NCI-H1694 treated with DMSO at 0.1 percent for 48 hours (cell line): ENCODE data around the gene WDR3.

Experiments
- DNase-seq: peaks from one replicate; lab custom pipeline; 2025; lab: John Stamatoyannopoulos, UW

Gene WDR3

GRCh38 chr1:117952386-117952785, 22.8 kb downstream of the WDR3 start:
- no peak for DNase-seq

- DNase-seq, result no peak
These were observed 29.8 kb downstream of the WDR3 start for GRCh38 chr1:117959364-117959763.

DNA sequence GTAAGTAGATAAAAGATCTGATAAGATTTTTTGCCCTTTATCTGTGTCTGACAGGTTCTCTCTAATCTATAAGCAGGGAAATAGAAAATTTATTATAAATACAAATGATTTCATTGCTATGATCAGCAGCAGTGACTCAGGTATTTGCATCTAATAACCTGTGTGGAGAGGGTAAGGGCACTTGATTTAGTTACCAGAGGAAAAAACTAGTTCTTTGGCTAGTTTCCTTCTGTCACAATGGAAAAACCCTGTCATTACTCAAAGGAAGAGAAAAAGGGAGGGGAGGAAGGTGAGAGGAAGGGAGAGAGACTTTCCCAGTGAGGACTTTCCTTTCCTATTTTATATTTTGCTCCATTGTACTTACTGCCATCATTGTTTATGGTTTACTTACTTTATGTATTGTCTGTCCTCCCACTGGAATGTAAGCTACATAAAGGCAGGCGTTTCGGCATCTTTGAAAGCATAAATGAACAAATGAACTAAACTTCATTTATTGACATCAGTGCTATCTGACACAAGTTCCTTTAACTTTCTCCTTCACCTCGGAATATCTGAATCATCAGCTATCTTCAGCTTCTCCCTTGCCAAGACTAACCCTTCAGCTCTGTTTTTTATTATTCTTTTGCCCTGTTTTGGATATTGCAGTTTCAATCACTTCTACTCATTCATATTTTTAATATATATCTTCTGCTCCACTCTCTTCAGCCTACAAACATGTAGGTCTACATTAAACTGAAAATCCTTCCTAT, 34.9 kb downstream of the WDR3 start:
- DNase-seq, result no peak

- DNase-seq, result peak; percentile 72
These were observed 37.9 kb downstream of the WDR3 start for GRCh38 chr1:117967477-117967876.

DNA sequence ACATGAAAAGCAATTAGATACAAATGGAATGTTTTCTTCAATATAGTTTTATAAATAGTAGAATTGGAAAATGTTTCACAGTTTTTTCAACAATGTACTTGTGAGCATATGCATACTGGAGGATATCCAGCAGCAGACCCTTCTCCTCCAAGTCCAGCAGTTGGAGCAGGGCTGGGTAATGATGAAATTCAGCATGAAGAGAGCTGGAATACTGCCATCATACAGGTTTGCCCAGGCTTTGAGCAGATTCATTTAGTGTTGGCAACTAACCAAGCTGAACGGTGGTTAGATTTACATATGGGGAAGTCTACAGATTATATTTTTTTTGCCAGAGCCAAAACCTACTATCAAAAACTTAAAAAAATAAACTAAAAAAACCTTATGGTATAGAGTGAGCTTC, 38.3 kb downstream of the WDR3 start:
- DNase-seq, result peak; percentile 91

DNA sequence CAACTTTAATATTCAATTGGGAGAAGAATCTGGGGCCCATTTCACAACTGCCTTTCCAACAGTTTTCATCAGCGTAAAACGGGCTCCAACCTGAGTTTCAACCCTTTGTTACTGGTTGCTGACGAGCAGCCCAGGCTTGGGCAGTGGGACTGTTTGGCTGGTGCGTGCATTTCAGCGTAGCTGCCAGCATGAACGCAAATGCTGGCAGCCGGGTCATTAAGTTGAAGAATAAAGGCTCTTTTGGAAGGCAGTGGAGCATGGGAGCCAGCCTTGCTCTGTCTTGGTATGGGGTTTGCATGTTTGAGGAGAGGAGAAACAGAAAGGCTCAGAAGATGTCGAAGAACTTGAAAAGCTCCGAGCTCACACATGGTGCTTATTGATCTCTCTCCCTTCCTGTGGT, 40.7 kb downstream of the WDR3 start:
- DNase-seq, result no peak

GRCh38 chr1:117971777-117972176, 42.2 kb downstream of the WDR3 start:
- no peak for DNase-seq

GRCh38 chr1:117976381-117976780, 46.8 kb downstream of the WDR3 start:
- DNase-seq, result no peak

GRCh38 chr1:117981455-117982192, 52.1 kb downstream of the WDR3 start:
- DNase-seq, result no peak

DNA sequence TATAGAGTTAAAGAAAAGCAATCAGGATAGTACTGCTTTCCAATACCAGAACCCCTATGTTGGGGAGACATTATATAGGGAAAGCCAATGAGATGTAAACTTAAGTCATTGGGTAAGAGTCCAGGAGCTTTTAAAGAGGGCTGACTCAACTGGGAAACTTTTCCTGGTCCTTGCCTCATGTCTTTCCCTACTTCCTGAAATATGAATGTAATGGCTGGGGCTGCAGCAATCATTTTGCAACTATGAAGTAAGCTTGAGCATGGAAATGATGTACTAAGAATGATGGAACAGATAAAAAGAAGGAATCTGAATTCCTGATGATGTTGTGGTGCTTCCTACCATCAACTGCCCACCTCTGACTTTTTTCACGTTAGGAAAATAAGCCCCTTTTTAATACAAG, 55.7 kb downstream of the WDR3 start:
- DNase-seq, result no peak

GRCh38 chr1:117985973-117986372, 56.4 kb downstream of the WDR3 start:
- DNase-seq, result no peak

DNA sequence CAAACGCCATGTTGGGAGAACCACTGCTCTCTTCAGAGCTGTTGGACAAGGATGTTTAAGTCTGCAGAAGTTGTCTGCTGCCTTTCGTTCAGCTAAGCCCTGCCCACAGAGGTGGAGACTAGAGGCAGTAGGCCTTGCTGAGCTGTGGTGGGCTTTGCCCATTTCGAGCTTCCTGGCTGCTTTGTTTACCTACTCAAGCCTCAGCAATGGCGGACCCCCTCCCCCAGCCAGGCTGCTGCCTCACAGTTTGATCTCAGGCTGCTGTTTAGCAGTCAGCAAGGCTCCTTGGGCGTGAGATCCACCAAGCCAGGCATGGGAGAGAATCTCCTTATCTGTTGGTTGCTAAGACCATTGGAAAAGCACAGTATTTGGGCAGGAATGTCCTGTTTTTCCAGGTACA, 74.8 kb downstream of the WDR3 start:
- no peak for DNase-seq

DNA sequence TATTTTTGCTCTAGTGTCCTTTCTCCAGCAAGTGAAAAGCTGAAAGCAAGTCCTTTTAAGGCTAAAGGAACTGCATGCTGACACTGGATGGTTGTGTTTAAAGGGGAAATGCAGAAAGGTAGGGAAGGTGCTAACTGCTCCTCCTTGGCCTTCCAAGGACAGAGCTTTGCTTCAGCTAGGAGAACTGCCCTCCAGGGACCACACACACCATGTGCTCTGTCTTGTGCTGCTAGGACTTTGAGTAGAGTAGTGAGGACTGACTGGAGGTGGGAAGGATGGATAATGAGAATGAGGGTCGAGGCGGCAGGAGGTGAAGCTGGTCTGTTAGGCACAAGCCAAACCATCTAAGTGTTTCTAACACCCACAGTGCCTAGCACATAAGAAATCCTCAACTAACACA, 77.9 kb downstream of the WDR3 start:
- DNase-seq, result no peak

- DNase-seq, result no peak
These were observed 78.5 kb downstream of the WDR3 start for GRCh38 chr1:118008011-118008410.

GRCh38 chr1:118012515-118013124, 83.1 kb downstream of the WDR3 start:
- no peak for DNase-seq

DNA sequence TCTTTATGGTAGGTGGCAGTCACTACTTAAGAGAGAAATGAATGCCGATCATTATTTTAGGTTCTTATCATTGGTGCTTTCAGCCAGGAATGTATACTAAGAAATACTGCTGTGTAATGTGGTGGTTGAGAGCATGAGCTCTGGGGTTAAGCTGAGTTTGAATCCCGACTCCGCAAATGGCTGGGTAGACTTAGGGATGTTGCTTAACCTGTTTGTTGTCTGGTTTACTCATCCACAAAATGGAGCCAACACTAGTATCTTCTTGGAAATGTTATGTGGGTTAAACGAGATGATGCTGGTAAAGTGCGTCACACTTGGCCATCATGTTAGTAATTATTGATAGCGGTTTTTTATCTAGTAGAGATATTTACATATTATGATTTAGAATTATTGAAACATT, 83.8 kb downstream of the WDR3 start:
- no peak for DNase-seq

DNA sequence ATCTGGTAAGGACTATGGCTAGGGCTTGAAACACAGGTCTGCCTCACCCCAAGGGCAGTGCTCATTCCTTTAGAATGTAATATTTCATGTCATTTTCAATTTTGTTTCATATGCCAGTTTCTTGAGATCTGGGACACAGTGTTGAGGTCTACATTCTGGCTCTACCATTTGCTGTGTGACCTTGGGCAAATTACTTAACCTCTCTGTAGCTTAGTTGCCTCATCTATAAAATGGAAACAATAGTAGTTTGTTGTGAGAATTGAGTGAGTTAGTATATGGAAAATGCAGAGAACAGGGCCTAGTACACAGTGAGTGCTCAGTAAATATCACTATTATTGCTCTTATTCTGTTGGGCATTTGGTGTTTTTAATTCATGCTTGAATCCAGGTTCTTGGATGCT, 84.4 kb downstream of the WDR3 start:
- no peak for DNase-seq
